HG02885 (cell line): Measurements from ENCODE around the gene ADCYAP1R1.

ENCODE experiments used
- ATAC-seq: cut with Tn5 transposase; IDR thresholded peaks from one replicate; pipeline ENCODE4 v1.9.1; 2021; ENCODE audit warnings: mild to moderate bottlenecking; ENCODE audit not compliant: unreplicated experiment, poor library complexity

Gene ADCYAP1R1

DNA sequence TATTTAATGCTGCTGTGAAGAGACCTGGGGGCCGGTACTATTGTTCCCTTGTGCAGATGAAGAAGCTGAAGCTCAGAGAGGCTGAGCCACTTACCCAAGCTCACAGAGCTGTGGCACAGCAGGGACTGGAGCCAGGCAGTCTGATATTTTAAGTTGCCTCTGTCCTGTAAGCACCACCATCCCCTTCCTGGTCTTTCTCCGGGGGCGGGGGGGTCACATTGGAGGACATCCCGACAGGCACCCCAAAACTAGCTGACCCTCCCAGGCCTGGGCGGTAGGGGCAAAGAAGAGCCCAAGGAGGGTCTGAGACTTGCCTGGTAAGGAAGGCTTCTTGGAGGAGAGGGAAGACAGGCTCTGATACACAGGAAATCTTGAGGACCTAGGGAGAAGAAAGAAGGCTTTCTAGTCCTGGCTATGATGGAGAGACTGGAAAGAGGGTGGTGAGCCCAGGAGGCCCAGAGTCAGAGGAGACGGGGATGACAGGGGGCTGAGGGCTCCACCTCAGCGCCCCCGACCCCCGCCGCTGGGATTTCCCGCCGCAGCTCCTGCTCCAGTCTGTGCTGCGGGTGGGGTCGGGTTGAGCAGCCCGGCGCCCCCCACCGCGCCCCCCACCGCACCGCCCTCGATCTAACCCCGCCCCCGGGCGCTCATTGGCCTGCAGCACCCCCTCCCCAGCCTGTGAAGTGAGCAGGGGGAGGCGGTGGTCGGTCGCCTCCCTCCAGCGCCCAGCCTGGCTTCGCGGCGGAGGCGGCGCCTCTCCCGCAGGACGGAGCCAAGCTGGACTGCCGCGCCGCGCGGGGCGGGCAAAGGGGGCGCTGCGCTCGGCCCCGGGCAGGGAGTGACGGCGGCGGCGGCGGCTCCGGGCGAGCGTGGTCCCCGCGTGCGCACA, at the start of gene ADCYAP1R1:
Gene ADCYAP1R1 (plus strand): TSS at position 711 of the 889 bp plus-strand sequence. CDS start 10,957 bp downstream, outside the sequence.
- ATAC-seq, result no peak

DNA sequence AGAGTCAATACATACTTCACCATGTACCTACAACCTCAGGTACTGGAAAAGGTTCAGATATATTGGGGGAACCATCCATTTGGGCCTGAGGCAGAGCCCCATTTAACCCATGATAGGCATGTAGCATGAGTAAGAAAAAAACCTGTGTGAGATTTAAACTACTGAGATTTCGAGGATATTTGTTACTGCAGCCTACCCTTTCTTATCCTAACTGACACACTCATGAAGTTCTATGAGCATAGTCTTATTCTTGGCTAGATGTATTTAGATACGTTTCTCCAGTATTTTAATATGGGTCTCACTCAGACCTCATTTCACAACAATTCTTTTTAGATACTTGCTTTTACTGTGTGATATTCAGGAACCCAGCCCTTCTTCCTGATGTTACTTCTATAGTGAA, 49.0 kb upstream of the ADCYAP1R1 start:
- ATAC-seq, result no peak

DNA sequence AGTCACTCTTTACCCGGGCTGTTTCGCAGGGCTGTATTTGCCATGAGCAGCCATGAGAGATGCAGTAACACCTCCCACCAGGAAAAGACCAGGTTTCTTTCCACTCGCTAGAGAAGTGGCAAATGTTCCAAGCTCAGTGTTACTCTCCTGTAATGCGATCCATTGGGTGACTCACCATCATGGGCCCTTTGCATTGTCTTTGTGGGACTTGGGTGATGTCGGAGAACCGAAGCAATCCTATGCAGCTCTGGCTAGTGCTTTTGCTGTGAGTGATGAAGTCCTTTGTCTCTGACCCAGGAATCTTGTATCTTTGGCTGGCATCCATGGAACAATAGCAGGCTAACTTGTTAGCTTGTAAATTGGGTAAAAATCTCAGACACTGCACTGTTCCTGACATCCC, 48.4 kb upstream of the ADCYAP1R1 start:
- ATAC-seq, result no peak

DNA sequence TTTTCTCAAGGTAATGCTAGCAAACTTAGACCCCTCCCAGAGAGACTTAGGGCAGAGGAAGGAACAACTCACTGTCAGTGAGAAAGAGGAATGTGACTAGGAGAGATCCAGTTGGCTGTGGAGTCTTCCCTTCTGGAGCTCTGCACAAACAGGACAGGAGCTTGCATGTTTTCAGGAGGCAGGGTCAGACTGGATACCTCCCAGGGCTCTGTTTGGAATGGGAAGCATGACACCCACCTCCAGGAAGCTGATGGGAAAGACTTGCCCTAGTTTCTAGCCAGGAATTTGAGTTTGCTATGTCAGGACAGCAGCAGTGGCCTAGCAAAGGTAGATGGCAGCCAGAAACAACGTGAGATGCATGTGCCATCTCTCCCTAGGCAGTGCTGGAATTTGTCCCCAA, 47.7 kb upstream of the ADCYAP1R1 start:
- ATAC-seq, result no peak

DNA sequence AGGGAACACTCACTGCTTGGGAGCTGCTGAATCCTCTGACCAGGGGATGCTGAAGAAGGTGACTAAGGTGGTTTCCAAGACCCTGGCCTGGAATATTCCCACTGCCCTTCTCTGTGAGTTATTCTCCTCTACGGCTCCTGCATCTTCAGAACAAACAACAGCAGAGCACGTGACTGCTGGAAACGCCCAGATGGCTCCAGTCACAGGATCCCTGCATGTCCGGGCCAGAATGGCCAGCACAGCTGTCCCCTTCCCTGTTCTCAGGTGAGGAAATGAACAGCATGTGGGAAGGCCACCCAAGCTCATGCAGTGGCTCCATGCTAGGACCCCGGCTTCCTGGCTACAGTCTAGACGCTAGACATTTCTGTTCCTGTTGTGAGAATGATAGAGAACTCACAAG, 45.3 kb upstream of the ADCYAP1R1 start:
- no peak for ATAC-seq

DNA sequence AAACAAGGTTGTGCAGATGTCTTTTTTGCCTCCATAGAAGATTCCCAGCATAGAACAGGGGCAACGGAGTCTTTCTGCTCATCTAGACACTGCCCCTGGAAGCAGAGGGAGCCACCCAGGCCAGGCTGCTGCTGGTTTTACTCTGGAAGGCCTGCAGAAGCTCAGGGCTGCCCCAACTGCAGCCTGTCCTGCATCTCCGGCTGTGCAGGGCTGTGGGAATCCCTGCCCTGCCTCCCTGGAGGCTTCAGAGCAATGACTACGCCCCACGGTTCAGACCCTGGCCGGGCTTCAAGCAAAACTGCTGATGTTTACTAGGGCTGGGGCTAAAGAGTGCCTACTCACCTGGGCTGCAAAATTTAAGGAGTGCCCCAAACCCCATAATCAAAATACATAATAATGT, 44.5 kb upstream of the ADCYAP1R1 start:
- no peak for ATAC-seq

DNA sequence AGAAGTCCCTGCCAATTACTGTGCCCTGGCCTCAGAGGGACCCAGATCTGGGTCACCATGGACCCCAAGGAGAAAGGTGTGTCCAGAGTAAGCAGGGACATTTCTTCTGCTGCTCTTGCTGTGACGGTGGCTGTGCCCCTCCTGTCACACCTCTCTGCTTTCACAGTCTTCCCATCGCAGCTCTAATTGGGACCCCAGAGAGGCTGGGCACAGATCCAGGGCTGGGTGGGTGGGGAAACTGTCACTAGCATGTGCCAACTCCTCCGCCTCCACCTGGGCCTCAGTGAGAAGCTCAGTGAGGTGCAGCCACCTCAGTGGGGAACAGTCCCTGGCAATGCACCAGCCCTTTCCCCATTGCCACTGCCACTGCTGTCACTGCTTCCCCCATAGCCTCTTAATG, 37.3 kb upstream of the ADCYAP1R1 start:
- ATAC-seq, result no peak

DNA sequence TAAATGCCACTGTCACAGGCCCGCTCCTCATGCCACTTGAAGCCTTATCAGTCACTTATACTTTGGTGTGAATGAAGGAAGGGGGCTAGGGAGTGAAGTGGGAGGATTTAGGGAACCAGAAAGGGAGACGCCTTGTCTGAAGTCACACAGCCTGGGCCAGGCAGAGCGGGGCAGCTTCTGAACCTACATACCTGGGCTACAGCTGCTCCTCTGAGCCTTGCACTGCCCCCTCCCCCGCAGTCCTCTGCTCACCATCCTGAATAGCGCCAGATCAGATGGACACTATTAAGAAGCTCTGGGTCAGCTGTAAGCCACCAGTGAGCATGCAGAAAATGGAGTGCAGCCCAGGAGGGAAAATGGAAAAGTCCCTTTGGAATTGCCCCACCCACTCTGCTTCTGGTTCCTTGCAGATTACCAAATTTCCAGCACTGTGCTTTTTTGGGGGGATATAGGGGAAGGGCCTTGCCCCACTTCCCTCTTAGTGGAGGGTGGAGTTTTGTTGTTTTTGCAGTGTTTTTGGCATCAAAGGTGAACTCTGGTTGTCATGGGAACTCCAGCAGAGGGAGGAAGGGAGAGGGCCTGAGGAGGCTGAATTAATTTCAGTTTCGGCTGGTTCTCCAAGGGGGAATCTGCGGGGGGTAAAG, 35.0 kb upstream of the ADCYAP1R1 start:
- ATAC-seq, result no peak

DNA sequence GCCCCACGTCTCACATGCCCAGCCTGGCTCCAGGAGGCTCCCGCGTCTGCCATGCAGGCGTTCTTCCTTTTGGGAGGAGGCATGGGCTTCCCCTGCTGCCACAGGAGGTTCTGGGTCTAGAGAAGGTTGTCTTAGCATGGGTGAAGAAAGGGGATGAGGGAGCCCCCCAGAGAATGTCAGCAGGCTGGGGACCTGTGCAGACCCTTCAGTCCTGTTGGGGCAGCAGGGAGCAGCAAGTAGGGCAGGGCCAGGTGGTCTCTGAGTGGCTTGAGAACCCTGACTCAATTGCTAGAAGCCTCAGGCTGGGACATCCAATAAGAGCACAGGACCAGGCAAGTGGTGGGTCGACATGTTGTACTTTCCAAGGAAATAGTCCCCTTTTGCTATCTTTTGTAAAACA, 34.4 kb upstream of the ADCYAP1R1 start:
- no peak for ATAC-seq

DNA sequence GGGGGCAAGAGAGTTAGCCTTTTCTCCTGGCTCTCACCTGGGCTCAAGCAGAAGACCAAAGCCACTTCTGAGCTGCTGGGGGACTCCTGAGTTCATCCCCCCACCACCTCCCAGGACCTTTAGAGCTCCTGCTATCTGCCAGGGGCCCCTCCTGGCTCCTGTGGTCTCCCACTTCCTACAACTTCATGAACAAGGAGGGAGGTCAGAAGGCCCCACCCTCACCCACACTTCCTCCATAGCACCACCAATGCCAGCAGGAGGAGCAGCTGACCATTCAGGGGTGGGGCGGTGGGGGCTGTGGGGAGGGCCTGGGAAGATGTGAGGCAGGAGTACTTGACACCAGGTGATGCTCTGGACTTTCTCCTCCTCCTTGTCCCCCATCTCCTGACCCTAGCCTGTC, 32.6 kb upstream of the ADCYAP1R1 start:
- ATAC-seq, result no peak

DNA sequence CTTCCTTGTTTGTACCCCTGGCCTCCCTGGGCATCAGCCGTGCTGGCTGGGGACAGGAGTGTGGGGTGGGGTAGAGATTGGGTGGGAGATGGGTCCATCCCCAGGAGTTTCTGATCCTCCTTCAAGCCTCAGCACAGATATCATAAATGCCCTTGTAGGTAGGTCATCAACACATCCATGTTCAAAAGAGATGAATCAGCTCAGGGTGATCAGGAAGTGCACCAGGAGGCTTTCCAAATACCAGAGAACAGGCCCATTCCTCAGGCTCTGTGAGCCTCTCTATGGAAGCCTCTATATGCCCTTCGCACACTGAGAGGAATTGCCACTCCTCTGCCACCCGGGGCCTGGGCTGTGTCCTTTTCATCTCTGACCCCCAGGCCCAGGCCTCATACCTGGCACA, 31.9 kb upstream of the ADCYAP1R1 start:
- ATAC-seq, result no peak

DNA sequence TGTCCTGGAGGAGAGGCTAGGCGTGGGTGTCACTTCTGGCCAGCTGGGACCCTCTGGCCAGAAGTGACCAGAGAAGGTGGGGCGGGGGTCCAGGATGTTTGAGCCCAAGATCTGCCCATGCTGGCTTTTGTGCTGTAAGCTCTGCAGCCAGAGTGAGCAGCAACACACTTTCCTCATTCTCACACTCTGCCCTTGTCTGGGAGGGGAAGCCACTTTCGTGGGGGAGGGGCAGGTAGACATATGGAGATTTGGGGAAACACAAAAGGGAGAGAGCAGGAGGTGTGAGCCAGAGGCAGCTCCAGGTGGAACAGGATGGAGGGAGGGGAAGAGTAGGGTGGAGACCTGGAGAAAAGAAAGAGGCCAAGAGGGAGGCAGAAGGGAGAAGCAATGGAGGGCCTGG, 31.5 kb upstream of the ADCYAP1R1 start:
- ATAC-seq, result no peak

DNA sequence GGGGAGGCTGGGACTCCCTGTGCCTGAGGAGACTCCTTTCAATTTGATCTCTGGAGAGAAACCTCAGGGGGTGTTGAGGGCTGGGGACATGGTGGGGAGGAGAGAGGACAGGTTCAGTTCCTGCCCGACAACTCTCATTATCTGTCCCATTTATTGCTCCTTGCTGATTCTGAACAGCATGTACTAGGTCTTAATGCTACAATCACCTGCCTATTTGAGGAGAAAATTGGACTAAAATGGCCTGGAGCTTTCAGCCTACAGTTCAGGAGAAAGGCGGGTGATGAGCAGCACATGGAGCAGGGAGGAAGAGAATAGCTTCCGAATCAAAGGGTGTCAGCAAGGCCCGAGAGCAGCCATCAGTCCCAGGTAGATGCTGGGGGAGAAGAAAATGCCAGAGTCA, 30.0 kb upstream of the ADCYAP1R1 start:
- no peak for ATAC-seq

DNA sequence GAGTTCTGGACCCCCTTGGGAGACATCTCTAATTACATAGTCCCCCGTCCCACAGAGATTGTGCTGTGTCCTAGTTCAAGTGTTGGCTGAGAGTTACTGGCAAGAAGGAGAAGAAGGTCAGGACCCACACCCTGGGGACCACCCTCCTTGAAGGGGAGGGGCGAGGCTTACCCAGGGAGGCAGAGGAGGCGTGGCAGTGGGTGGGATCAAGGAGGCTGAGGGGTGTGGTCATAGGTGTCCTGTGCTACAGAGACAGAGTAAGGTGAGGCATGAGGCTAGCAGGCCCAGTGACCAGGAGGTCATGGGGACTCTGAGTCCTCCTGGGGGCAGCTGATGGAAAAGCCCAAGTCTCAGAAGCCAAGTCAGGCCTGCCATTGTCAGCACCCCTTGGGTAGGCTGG, 29.4 kb upstream of the ADCYAP1R1 start:
- ATAC-seq, result no peak

DNA sequence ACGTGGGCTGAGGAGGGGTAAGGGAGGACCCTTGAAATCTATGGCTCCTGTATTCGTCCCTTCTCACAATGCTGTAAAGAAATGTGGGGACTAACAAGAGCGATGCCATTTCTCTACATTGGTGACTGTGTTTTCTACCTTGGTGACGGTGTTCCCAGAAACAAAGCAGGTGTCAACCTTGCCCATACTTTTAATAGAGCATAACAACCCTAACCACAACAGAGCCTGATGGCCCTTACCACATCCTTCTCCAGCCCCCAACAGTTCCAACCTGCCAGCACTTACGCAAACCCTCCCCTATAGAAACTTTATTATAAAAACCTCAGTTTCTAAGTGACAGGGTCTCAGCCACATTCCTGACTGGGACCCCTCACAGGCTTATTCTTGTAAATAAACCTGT, 28.2 kb upstream of the ADCYAP1R1 start:
- ATAC-seq, result no peak

DNA sequence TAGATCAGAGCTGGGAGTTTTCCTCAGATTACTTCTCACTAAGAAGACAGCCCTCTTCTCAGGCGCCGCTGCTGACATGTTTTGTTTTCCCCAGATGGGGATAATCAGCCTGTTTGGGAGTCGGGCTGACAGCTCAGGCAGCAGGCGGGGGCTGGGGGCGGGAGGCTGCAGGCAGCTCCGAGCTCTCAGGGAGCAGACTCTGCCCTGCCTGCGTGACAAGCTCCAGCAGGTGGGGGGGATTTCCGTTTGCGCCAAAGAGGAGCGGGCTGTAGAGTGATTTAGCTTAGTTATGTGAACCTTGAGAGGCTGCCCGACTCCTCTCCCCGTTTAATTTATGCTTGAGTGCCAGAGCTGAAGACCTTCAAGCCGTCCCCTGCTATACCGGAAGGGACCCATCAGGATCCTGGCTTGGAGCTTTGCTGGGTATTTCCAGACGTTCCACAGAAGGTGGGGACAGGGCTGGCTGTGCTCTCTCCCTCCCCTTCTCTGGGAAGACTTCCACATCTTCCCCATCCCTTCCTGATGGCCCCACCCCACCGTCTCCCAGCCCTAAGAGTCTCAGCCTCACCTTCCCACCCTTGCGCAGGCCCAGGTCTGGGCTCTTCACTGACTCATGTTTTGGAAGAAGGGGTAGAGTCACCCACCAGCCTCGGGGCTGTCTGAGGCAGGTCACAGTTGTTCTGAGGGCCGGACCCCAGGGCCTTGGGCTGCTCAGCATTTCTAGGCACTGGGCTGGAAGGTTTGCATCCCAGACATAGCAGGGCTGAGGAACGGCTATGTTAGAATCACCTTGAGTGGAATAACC, 24.7 kb upstream of the ADCYAP1R1 start:
- ATAC-seq, result peak; percentile 56

DNA sequence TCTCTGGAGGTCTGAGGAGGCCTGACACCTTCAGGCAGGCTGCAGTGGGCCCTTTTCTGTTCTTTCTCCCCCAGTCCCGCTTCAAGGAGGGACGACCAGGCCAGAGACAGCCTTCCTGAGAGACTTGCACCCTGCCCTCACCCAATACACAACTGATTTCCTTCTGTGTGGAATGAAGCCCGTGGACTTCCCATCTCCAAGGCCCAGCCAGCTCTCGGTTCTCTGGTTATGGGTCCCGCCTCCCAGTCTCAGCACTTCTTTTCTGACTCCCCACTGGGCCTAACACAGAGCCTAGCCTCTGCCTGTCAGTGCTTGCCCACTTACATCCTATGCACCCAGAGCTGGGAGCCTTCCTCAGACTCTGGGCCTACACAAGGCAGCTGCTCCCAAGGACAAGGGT, 24.1 kb upstream of the ADCYAP1R1 start:
- no peak for ATAC-seq

DNA sequence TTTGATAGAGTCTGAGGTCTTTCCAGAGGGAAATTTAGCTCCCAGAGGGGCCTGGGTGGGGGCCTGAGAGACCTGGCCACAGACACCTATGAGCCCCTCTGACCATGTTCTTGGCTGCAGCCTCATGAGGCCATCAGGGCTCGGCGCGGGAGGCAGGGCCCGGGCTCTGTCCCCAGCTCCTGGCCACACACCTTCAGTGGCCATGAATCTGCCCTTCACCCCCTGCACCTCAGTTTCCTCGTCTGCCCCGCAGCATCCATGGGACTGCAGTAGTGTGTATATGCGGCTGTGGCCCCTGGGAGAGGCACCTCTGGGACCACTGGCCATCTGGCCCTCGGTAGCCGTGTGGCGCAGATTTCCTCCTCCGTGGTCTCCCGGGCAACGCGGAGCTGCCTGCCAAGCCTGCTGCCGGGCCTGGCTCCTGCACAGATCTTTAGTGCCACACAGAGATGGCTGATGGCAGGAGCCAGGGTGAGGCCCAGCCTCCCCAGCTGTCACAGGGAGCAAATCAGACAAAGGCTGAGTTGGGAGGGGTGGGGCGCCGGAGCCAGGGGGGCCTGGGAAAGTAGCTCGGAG, 23.6 kb upstream of the ADCYAP1R1 start:
- ATAC-seq, result no peak

DNA sequence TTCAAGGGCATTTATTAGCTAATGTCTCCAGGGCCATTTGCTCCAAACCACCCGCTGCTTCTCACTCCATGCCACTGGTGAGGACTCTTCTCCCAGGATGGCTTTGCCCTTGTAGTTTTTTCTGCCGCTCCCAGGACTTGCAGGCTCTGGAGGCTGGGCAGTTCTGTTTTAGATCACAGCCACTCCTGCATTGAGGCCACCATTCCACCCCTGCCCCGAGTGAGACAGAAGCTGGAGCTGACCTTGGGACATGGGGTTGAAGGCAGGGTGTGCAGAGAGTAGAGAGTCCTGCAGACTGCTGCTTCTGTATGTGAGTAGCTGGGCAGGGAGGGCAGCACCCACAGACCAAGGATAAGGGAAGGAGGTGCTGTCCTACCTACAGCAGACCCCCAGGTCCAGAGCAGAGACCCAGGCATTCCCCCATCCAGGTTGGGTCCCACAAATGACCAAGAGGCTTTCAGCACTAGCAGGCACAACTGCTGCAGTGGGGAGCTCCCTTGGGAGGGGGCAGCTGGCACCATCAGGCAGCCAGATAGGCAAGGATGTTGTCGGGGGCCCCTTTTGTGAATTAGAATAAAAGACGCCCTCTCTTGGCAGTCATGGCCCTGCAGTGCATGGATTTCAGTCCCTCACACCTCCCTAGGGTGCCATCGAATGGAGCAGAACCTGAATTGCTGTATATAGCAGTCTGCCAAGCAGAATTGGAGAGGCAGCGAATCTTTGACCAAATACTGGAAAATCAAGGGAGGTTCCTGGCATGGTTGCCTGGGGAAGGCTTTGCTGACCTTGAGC, 22.7 kb upstream of the ADCYAP1R1 start:
- ATAC-seq, result no peak
